H1 (cell line): ENCODE measurements around the gene ARID2. TPM values are rescaled to one million over a fixed set of nuclear protein-coding genes. Genes with fewer than 3 reads are reported as not detected.

Experiments used
- CTCF ChIA-PET: fragments of 300-600 bp; sonication (Branson Sonifier 250); formaldehyde crosslinking; loops from one replicate; lab custom pipeline; 2021; ENCODE audit not compliant: partially characterized antibody; lab: Charles Lee
- POLR2A ChIA-PET: fragments of 300-600 bp; sonication (Branson Sonifier 250); formaldehyde crosslinking; loops from one replicate; lab custom pipeline; 2021; ENCODE audit warnings: inconsistent platforms; ENCODE audit not compliant: partially characterized antibody; lab: Charles Lee
- DNase-seq, 2 experiments: peaks; one replicate each; pipeline versions ENCODE4 v3.0.0 to v3.0.0-alpha.2; 2010 to 2022; ENCODE audit warnings: low spot score in 2 of 2, low read depth in 1 of 2, mixed read lengths in 1 of 2
- FAIRE-seq: peaks from 2 replicates; lab custom pipeline; 2011; peaks lifted over from hg19 to GRCh38; lab: Jason Lieb, UNC
- H2AFZ ChIP-seq: 2 replicates; pipeline ENCODE4 v1.8.1; 2012; ENCODE audit warnings: low read length, inconsistent platforms
- H2AK5ac ChIP-seq: 2 replicates; pipeline ENCODE4 v1.6.1; 2013; ENCODE audit warnings: low read depth, low read length
- H2BK120ac ChIP-seq: replicated peaks from 2 replicates; pipeline ENCODE3; 2013; ENCODE audit warnings: low read depth, low read length, inconsistent platforms
- H2BK12ac ChIP-seq: 2 replicates; pipeline ENCODE4 v1.6.1; 2013; ENCODE audit warnings: low read depth, low read length
- H2BK15ac ChIP-seq: 2 replicates; pipeline ENCODE4 v1.6.1; 2013; ENCODE audit warnings: low read length
- H2BK20ac ChIP-seq: 2 replicates; pipeline ENCODE4 v1.6.1; 2013; ENCODE audit warnings: low read length
- H2BK5ac ChIP-seq: 2 replicates; pipeline ENCODE4 v1.6.1; 2013; ENCODE audit warnings: low read depth, low read length
- H3K14ac ChIP-seq: 2 replicates; pipeline ENCODE4 v1.6.1; 2013; ENCODE audit warnings: inconsistent platforms; ENCODE audit not compliant: insufficient read length
- H3K18ac ChIP-seq: 2 replicates; pipeline ENCODE4 v1.6.1; 2013; ENCODE audit warnings: low read length; ENCODE audit errors: extremely low read depth
- H3K23ac ChIP-seq: 2 replicates; pipeline ENCODE4 v1.6.1; 2013; ENCODE audit warnings: inconsistent platforms; ENCODE audit not compliant: insufficient read length
- H3K23me2 ChIP-seq: 2 replicates; pipeline ENCODE4 v1.6.1; 2013; ENCODE audit warnings: low read depth, low read length
- H3K27ac ChIP-seq: 2 replicates; pipeline ENCODE4 v1.6.1; 2011; ENCODE audit warnings: low read depth, low read length, inconsistent platforms
- H3K27me3 ChIP-seq, 4 experiments: replicated peaks in 1 of 4; 1 replicate in 1 of 4; 2 replicates in 3 of 4; pipeline versions ENCODE4 v1.6.1 to v1.8.1; 2011 to 2013; ENCODE audit warnings: low read length in 3 of 4, mild to moderate bottlenecking in 3 of 4, inconsistent platforms in 2 of 4, mixed read lengths in 2 of 4, moderate library complexity in 1 of 4; ENCODE audit not compliant: control insufficient read depth in 3 of 4, insufficient read depth in 3 of 4; ENCODE audit errors: extremely low read depth in 1 of 4
- H3K36me3 ChIP-seq, 4 experiments: 2 replicates each; pipeline versions ENCODE4 v1.6.1 to v1.8.1; 2011 to 2013; ENCODE audit warnings: mild to moderate bottlenecking in 4 of 4, low read length in 3 of 4, moderate library complexity in 2 of 4, control low read depth in 1 of 4, inconsistent platforms in 1 of 4; ENCODE audit not compliant: insufficient read depth in 4 of 4, control insufficient read depth in 2 of 4
- H3K4ac ChIP-seq: replicated peaks from 2 replicates; pipeline ENCODE3; 2013; ENCODE audit warnings: low read length, low read depth, mixed read lengths, inconsistent platforms; ENCODE audit not compliant: insufficient read length
- H3K4me1 ChIP-seq, 4 experiments: replicated peaks in 1 of 4; 1 replicate in 1 of 4; 2 replicates in 3 of 4; pipeline versions ENCODE4 v1.6.1 to v1.8.1; 2011 to 2013; ENCODE audit warnings: low read length in 3 of 4, inconsistent platforms in 2 of 4, mixed read lengths in 1 of 4; ENCODE audit not compliant: insufficient read depth in 4 of 4, control insufficient read depth in 3 of 4
- H3K4me2 ChIP-seq, 2 experiments: 2 replicates each; pipeline versions ENCODE4 v1.6.1 to v1.8.1; 2011 to 2013; ENCODE audit warnings: low read depth in 2 of 2, low read length in 2 of 2, control low read depth in 1 of 2, inconsistent platforms in 1 of 2, mild to moderate bottlenecking in 1 of 2; ENCODE audit not compliant: insufficient read depth in 1 of 2
- H3K4me3 ChIP-seq, 4 experiments: fragments of 200-600, 300-600 bp in 1 of 4; sonication (generic), shearing (Covaris generic), sonication (Bioruptor Twin) in 1 of 4; 2 replicates each; pipeline versions ENCODE4 v1.5.1 to v1.8.1; 2011 to 2016; ENCODE audit warnings: low read length in 4 of 4, low read depth in 3 of 4, control low read depth in 2 of 4, inconsistent platforms in 2 of 4, mild to moderate bottlenecking in 2 of 4, mixed read lengths in 1 of 4, moderate library complexity in 1 of 4; ENCODE audit not compliant: insufficient read depth in 2 of 4; ENCODE audit errors: extremely low read depth in 1 of 4
- H3K56ac ChIP-seq: replicated peaks from 2 replicates; pipeline ENCODE3; 2013; ENCODE audit warnings: low read depth, mild to moderate bottlenecking, mixed read lengths, low read length, inconsistent platforms; ENCODE audit not compliant: insufficient read length
- H3K79me1 ChIP-seq: 2 replicates; pipeline ENCODE4 v1.6.1; 2013; ENCODE audit warnings: low read depth, low read length, control low read depth
- H3K79me2 ChIP-seq, 2 experiments: 2 replicates each; pipeline versions ENCODE4 v1.6.1 to v1.8.1; 2012 to 2013; ENCODE audit warnings: low read length in 2 of 2, mild to moderate bottlenecking in 2 of 2, inconsistent platforms in 1 of 2; ENCODE audit not compliant: insufficient read depth in 2 of 2, control insufficient read depth in 1 of 2
- H3K9ac ChIP-seq, 4 experiments: replicated peaks in 1 of 4; 1 replicate in 1 of 4; 2 replicates in 3 of 4; pipeline versions ENCODE4 v1.6.1 to v1.8.1; 2011 to 2013; ENCODE audit warnings: low read depth in 3 of 4, low read length in 3 of 4, control low read depth in 2 of 4, mild to moderate bottlenecking in 2 of 4, moderate library complexity in 2 of 4, inconsistent platforms in 1 of 4; ENCODE audit errors: extremely low read depth in 1 of 4
- H3K9me3 ChIP-seq, 2 experiments: 2 replicates each; pipeline versions ENCODE4 v1.6.1 to v1.8.1; 2012 to 2013; ENCODE audit warnings: mild to moderate bottlenecking in 2 of 2, moderate library complexity in 2 of 2, control low read depth in 1 of 2, inconsistent platforms in 1 of 2, low read depth in 1 of 2, low read length in 1 of 2, mixed read lengths in 1 of 2; ENCODE audit not compliant: insufficient read depth in 2 of 2
- H4K20me1 ChIP-seq, 2 experiments: replicated peaks in 1 of 2; 2 replicates each; pipeline versions ENCODE3 to v1.8.1; 2011 to 2013; ENCODE audit warnings: inconsistent platforms in 2 of 2, low read length in 2 of 2, mild to moderate bottlenecking in 1 of 2; ENCODE audit not compliant: insufficient read depth in 2 of 2, control insufficient read depth in 1 of 2
- H4K5ac ChIP-seq: 2 replicates; pipeline ENCODE4 v1.6.1; 2013; ENCODE audit warnings: low read length, low read depth, mixed read lengths, inconsistent platforms; ENCODE audit not compliant: insufficient read length
- H4K8ac ChIP-seq: 2 replicates; pipeline ENCODE4 v1.8.0; 2013; ENCODE audit warnings: mild to moderate bottlenecking, moderate library complexity, low read length, inconsistent platforms; ENCODE audit not compliant: insufficient read depth; ENCODE audit errors: extremely low read depth
- H4K91ac ChIP-seq: replicated peaks from 2 replicates; pipeline ENCODE3; 2013; ENCODE audit warnings: low read length, mixed read lengths, inconsistent platforms; ENCODE audit not compliant: insufficient read length
- ASH2L ChIP-seq: fragments of 200-600, 300-600 bp; sonication (generic); IDR thresholded peaks from one replicate; pipeline ENCODE4 v1.7.1; 2017; ENCODE audit warnings: low read length
- EP300 ChIP-seq, 2 experiments: IDR thresholded peaks; 1 replicate in 1 of 2; 2 replicates in 1 of 2; pipeline ENCODE4 v1.6.1; 2011 to 2012; ENCODE audit warnings: low read depth in 2 of 2, low read length in 2 of 2, mild to moderate bottlenecking in 2 of 2, borderline replicate concordance in 1 of 2, inconsistent platforms in 1 of 2, moderate library complexity in 1 of 2
- KDM4A ChIP-seq: IDR thresholded peaks from one replicate; pipeline ENCODE4 v1.7.1; 2012; ENCODE audit warnings: low read depth, mild to moderate bottlenecking, moderate library complexity, low read length, inconsistent platforms; ENCODE audit not compliant: severe bottlenecking
- NRF1 ChIP-seq: IDR thresholded peaks from 2 replicates; pipeline ENCODE4 v1.6.1; 2011; ENCODE audit warnings: mild to moderate bottlenecking, low read depth, low read length, improper control_type of control experiment
- SIX5 ChIP-seq: IDR thresholded peaks from 2 replicates; pipeline ENCODE4 v1.6.1; 2011; ENCODE audit warnings: mild to moderate bottlenecking, low read depth, low read length
- WGBS, 2 experiments: shearing (Covaris generic) in 1 of 2; methylation state at CpG; one replicate each; pipeline versions ENCODE4 v1.1.6 to v1.1.7; 2013 to 2015; ENCODE audit warnings: low lambda C conversion rate in 2 of 2, mixed read lengths in 2 of 2, inconsistent platforms in 1 of 2, low coverage in 1 of 2, missing lambda C conversion rate in 1 of 2; ENCODE audit not compliant: insufficient replicate concordance in 2 of 2, insufficient coverage in 1 of 2, insufficient read length in 1 of 2; ENCODE audit errors: extremely low coverage in 1 of 2, missing lambda C conversion rate in 1 of 2; 5-methylcytosine and 5-hydroxymethylcytosine counted together
- polyA plus RNA-seq, 7 experiments: library from polyadenylated mRNA; depleted of rRNA in 3 of 7; stranded (reverse) in 5 of 7; unstranded in 2 of 7; fragments of >200 nt in 5 of 7; fragments of 200-250 nt in 2 of 7; gene quantifications; 1 replicate in 5 of 7; 2 replicates in 1 of 7; 4 replicates in 1 of 7; pipeline versions ENCODE4 v1.2.1 to v1.2.3, GENCODE V29; 2011 to 2013; ENCODE audit warnings: missing spikeins in 2 of 7, mixed read lengths in 2 of 7
- total RNA-seq: library from RNA; stranded (reverse); fragmentation: NEBNext Ultra II Directional; extraction: Animal tissue kit (Norgen Biotek cat#: 25700); gene quantifications from 2 replicates; pipeline ENCODE4 v1.2.1, GENCODE V29; 2021

Gene ARID2
- total and polyA plus RNA-seq, 2 of the 8 experiments (the other 6 are each of a cell fraction or from before 2014, with no cell fraction given) = 32.0 to 45.2 TPM

DNA sequence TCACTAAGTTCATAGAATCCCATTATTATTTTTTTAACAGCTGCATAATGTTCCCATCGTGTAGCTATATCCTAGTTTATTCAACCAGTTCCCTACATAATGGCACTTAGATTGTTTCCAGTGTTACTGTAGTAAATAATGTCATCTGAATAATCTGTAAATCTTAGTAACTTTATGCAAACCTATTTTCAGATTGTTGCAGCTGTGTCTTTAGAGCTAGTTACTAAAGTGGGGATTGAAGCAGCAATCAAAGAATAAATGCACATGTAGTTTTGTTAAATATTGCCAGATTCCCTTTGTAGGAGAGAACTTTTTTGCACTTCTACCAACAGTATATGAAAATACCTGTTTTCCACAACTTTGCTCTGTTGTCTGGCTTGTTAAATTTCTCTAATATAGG is 13.1 kb downstream of the ARID2 start:
- ChIA-PET CTCF (interaction anchor here (1.1 to 1.8 kb wide), 5 partner anchors 9 to 18 kb away, joined by 3 to 8 read pairs (median 4); no protein-coding TSS in a partner anchor), POLR2A (interaction anchor here (0.7 to 2.7 kb wide), 3 partner anchors 12 to 15 kb away, joined by 4 to 13 read pairs (median 4); partner anchors contain the start of gene ARID2)
- Histone ChIP-seq H3K4ac (no peak overlapping the region), H2BK5ac (no peak overlapping the region), H2BK12ac (no peak overlapping the region), H3K4me3 (no peak overlapping the region), H3K36me3 (peaks cover 0 to 22% (median 3%) of the 10 kb centered on the region in 4 experiments; a peak in 6 of 8 replicates), H4K20me1 (peaks cover 3 to 5% of the 10 kb centered on the region in 2 experiments), H3K79me1 (peaks cover 3% of the 10 kb centered on the region; the same call in 1 of the 2 replicates), H3K4me2 (no peak overlapping the region), H4K91ac (no peak overlapping the region), H3K79me2 (peaks cover 9 to 100% of the 10 kb centered on the region in 2 experiments; a peak in 3 of 4 replicates), H2BK120ac (no peak overlapping the region), H3K23me2 (no peaks in the 10 kb centered on the region), H3K27ac (no peak overlapping the region), H2AFZ (no peak overlapping the region), H3K23ac (no peak overlapping the region), H3K9me3 (peaks cover 0 to 11% of the 10 kb centered on the region in 2 experiments; a peak in 2 of 4 replicates), H3K9ac (no peak overlapping the region), H2BK20ac (no peak overlapping the region), H4K8ac (no peak overlapping the region), H3K56ac (no peak overlapping the region), H3K18ac (no peak overlapping the region), H3K27me3 (no peaks in the 10 kb centered on the region), H3K14ac (no peak overlapping the region), H2BK15ac (no peak overlapping the region), H3K4me1 (no peaks in the 10 kb centered on the region), H2AK5ac (no peak overlapping the region), H4K5ac (no peak overlapping the region)
- DNase-seq (no peak), FAIRE-seq (no peak)
- TF ChIP-seq EP300 (IDR thresholded peaks at IDR 0.05; ENCODE audit: borderline replicate concordance in 1 of 2, low read depth in 2 of 2, low read length in 2 of 2) (no peak), ASH2L (no peak), NRF1 (no peak), KDM4A (no peak), SIX5 (no peak)
- 94% methylated on average over 1 of the region's 1 CpG; no CpG with 5 or more reads in 1 of the 2 experiments for WGBS, 2 experiments
